RWPE2 (cell line): ENCODE measurements around the gene CRIP1.

Source experiments
- ATAC-seq: fragments of 200-7000 bp; cut with Tn5 transposase; 3 replicates; pipeline ENCODE4 v1.9.1; 2021; ENCODE audit warnings: low read depth
- DNase-seq: peaks from one replicate; pipeline ENCODE4 v3.0.0-alpha.2; 2020; ENCODE audit warnings: low spot score
- H3K27ac ChIP-seq: fragments of 450-650 bp; 2 replicates; pipeline ENCODE4 v1.5.1; 2017; ENCODE audit warnings: mild to moderate bottlenecking; ENCODE audit not compliant: poor library complexity, severe bottlenecking
- H3K27me3 ChIP-seq: fragments of 250-450 bp; sonication (Bioruptor Pico); 2 replicates; pipeline ENCODE4 v1.5.1; 2021; ENCODE audit warnings: mild to moderate bottlenecking, moderate library complexity; ENCODE audit not compliant: insufficient read depth, poor library complexity, severe bottlenecking
- H3K36me3 ChIP-seq: fragments of 250-450 bp; sonication (Bioruptor Pico); 2 replicates; pipeline ENCODE4 v1.5.1; 2020; ENCODE audit warnings: low read depth, mild to moderate bottlenecking, moderate library complexity
- H3K4me1 ChIP-seq: fragments of 250-450 bp; sonication (Bioruptor Pico); 2 replicates; pipeline ENCODE4 v1.5.1; 2021; ENCODE audit warnings: mild to moderate bottlenecking, moderate library complexity; ENCODE audit not compliant: insufficient read depth, poor library complexity, severe bottlenecking
- H3K4me3 ChIP-seq: fragments of 250-450 bp; sonication (Bioruptor Pico); 2 replicates; pipeline ENCODE4 v1.5.1; 2021; ENCODE audit warnings: mild to moderate bottlenecking, moderate library complexity; ENCODE audit not compliant: severe bottlenecking
- H3K9me3 ChIP-seq: fragments of 250-450 bp; sonication (Bioruptor Pico); 2 replicates; pipeline ENCODE4 v1.5.1; 2021; ENCODE audit warnings: mild to moderate bottlenecking, moderate library complexity; ENCODE audit not compliant: severe bottlenecking
- CTCF ChIP-seq: fragments of 450-650 bp; IDR thresholded peaks from one replicate; pipeline ENCODE4 v1.5.1; 2017; ENCODE audit warnings: mild to moderate bottlenecking, moderate library complexity; ENCODE audit not compliant: poor library complexity, severe bottlenecking

Gene CRIP1

DNA sequence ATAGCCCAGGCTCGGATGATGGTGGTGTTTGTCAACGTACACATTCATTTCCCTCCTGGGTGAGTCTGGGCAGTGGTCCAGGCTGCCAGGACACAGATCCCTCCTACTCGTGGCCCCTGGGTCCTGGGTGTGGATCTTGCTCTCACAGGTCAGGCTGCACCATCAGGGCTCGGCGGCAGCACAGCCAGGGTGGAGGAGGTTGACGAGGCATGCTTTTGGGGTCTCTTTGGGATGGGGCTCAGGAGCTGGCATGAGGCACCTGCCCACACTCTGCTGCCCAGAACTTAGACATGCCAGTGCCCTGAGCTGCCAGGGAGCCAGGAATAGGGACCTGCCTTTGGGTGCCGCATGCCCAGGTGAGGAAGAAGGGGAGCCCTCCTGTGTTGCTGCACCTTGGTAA is 49.4 kb downstream of the CRIP1 start:
- Histone ChIP-seq H3K9me3 (no peaks in the 10 kb centered on the region), H3K4me1 (no peaks in the 10 kb centered on the region), H3K27me3 (peaks cover 20% of the 10 kb centered on the region), H3K27ac (no peak overlapping the region), H3K4me3 (no peak overlapping the region), H3K36me3 (no peaks in the 10 kb centered on the region)
- DNase-seq = peak; percentile 64
- ATAC-seq = no peak
- no peak for TF ChIP-seq CTCF

DNA sequence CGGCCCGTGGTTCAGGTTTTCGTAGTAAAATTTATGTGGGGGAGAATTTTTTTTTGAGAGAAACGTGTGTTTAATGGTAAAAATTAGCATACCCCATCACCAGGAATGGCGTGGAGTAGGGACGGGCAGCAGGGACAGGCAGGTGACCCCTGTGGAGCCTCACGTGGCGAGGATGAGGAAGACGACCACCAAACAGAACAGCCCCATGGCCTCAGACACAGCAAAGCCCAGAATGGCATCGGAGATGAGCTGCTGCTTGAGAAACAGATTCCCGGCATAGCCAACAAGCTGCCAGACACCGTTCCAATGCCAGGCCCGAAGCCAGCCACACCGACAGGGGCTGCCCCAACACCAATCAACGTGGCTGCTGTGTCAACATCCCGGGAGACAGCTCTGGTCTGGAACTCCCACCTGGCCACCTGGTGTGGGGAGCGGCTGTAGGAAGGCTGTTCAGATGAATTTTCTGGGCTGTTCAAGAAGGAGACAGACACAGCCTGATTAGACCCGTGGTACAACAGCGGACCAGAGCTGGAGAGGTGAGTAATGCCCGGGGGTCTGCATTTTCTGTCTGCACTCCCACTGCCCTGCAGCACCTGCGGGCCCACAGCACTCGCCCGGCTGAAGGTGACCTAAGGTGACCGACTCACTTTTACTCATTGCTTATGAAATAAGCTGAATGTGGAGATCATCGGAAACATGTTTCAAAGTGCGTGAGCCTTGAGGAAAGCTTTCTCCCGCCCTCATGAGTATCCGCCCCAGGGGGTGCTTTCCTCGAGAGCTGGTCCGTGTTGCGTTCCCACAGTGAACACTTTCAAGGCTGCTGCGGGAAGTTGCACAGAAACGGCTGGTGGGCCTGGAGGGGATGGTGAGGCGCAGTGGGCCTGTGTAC is 50.2 kb downstream of the CRIP1 start:
- H3K27ac ChIP-seq = no peak overlapping the region
- no peak for TF ChIP-seq CTCF
- H3K27me3 ChIP-seq = peaks cover 20% of the 10 kb centered on the region
- no peaks in the 10 kb centered on the region for H3K4me1 ChIP-seq
- H3K36me3 ChIP-seq = no peaks in the 10 kb centered on the region
- peak; percentile 66 for DNase-seq
- no peaks in the 10 kb centered on the region for H3K9me3 ChIP-seq
- H3K4me3 ChIP-seq = no peak overlapping the region
- no peak for ATAC-seq

- H3K27ac ChIP-seq = no peak overlapping the region
- no peaks in the 10 kb centered on the region for H3K4me1 ChIP-seq
- ATAC-seq (peak; percentile 76), DNase-seq (peak; percentile 67)
- TF ChIP-seq CTCF = peak; percentile 94
- peaks cover 20% of the 10 kb centered on the region for H3K27me3 ChIP-seq
- H3K36me3 ChIP-seq = no peaks in the 10 kb centered on the region
- H3K9me3 ChIP-seq = no peaks in the 10 kb centered on the region
- H3K4me3 ChIP-seq = no peak overlapping the region
Observed at GRCh38 chr14:105537580-105538474, 51.1 kb downstream of the CRIP1 start.
